GM19452 (cell line): Measurements from ENCODE around the gene GLCCI1.
"Not testable (repeated sequence)": the region's sequence is repeated elsewhere in the genome, so short reads cannot be mapped to it uniquely, and the experiment has no call there.

Experiments used
- ATAC-seq: cut with Tn5 transposase; IDR thresholded peaks from one replicate; pipeline ENCODE4 v1.9.1; 2021; ENCODE audit not compliant: unreplicated experiment

Gene GLCCI1

DNA sequence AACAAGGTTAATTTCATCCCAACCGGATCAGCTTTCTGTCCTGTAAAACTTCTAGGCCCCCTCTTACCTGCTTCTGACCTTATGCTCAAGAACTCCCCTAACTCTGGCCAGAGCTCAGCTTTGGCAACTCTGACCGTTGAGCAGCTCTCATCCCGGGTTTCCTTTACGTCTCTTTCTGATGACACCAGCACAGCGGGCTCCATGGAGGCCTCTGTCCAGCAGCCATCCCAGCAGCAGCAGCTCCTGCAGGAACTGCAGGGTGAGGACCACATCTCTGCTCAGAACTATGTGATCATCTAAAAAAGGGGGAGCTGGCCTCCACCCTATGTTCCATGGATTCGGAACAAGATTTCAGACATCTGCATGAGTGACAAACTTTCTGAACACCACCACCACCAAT, 117.6 kb downstream of the GLCCI1 start:
- ATAC-seq = no peak

DNA sequence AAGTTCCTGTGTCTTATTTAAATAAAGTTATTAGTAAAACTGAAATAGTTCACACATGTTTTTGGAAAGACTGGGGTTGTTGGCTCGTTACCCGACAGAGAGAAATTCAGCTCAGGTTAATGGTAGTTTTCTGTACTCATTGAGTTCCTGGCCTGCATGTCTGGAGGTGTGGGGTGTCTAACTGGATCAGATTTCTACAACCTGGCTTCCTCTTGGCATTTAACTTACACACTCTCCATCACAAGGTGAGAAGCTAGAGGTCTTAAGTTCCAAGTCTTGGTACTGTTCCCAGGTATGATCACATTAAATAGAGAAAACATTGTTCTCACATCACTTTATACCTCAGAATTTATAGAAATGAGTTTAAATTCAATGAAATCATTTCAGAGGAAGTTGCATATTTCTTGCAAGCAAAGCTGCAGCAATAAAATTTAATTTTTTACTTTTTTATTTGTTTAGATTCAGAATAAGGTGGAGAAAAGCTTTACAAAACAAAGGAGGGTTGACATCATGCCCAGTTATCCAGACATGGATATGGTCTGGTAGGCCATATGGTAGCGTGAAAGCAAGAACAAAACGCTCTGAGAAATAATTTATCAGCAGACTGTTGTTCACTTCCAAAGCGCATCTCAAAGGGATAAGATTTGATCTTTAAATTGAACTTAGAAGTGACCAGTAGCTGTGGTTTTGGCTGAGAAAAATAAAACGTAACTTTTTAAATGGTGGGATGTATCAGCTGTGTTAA, 120.6 kb downstream of the GLCCI1 start:
- ATAC-seq = no peak

DNA sequence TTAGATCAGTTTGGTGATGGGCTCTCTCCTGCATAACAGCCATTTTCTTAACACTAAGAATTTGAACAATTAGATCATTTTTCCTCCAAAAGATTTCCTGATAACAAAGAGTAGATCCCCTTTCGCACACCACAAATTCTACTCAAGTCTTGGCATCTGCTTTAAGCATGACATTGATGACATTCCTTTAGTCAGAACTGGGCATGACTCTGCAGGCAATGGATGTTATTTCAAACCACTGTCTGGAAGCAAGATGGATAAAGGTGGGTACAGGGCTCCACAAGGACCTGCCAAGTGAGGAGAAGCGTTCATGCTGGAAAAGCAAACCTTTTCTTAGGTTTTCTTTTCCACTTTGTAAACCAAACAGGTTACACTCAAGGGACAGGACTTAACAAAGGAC, 123.5 kb downstream of the GLCCI1 start:
- no peak for ATAC-seq

DNA sequence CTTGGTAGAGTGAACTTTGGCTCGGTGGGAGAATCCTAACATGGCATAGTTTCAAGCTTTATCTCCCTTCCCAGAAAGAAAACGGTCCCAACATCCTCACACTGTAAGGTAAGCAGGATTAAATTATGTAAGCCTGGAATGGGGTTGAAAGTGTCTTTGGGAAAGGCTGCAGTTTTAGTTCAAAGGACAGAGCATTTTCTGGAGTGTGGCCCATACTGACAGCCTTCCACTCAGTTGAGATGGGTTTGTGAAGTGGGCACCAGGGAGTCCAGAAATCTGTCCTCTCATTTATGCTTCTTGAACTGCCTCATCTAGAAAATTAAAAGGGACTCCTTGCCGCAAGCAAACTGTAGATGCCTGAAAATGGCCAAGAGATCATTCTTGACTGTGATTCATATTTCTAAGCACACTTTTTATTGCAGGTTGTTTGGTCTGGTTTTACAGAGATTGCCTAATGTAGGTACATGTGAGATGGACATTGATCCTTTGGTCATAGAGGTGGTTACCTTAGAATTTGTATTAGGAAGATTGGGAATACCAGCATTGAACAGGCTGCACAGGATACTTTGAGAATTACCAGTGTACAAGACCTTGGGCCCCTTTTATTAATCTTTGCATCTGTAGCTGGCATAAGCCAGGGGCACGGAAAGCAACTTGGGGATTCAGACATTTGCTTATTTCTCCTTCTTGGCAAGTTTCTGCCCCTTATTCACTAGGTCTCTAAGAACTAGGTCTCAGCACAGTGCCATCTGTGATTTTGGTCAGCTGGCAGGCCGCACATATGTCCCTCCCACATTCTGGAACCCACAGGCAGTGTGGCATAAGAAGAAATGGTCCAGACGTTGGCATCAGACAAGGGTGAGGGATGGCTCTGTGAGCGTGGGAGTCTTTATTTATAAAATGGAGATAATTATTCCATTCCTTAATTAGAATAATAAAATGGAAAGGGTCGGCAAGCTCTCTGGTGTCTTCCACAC, 125.9 kb downstream of the GLCCI1 start:
- ATAC-seq = no peak

DNA sequence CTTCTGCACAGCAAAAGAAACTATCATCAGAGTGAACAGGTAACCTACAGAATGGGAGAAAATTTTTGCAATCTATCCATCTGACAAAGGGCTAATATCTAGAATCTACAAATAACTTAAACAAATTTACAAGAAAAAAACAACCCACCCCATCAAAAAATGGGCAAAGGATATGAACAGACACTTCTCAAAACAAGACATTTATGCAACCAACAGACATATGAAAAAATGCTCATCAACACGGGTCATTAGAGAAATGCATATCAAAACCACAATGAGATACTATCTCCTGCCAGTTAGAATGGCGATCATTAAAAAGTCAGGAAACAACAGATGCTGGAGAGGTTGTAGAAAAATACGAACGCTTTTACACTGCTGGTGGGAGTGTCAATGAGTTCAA, 132.7 kb downstream of the GLCCI1 start:
- ATAC-seq = not testable (repeated sequence)

DNA sequence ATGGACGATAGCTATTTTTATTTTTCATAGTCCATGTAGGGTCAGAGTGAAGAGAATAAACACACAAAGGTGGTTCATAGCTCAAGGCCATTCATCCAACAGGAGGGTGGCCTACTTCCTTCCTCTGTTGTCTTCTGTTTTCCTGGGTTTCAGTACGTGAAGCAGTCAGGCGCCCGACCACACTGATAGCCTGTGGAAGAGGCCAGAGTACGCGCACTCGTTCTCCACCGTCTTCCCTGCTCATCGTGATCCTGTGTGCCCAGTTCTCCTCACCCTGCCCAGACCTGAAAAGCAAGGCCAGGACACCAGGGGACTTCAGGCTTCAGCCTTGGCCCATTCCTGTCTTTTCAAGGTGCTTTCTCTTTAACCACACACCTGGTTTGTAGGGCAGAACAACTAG, 134.7 kb downstream of the GLCCI1 start:
- ATAC-seq = no peak

DNA sequence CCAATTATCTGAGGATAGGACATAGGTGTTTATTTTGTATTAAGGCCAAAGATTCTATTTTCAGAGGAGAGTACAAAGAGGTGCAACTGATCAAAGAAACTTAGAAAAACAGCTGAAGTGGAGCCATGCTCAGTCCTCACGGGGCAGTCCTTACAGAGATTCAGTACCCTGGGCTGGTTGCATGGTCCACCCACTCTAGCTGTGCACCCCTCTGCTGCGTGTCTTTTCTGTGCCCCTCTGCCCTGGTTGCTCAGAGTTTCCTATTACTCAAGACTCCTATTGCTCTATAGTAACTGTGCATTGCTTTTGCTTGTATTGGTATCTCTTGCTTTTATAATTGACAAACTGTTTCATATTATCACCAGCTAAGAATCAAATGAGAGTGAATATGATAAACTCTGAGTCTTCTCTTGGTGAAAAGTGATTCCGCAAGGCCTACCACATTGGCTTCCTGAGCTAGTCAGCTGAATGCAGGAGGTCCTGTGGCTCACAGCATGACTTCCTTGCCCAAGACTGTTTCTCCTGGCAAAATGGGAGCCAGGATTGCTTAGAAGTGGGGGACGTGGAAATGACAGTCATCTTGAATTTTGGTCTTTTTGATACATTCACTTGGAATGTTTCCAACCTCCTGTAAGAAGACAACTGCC, 137.0 kb downstream of the GLCCI1 start:
- ATAC-seq = no peak

DNA sequence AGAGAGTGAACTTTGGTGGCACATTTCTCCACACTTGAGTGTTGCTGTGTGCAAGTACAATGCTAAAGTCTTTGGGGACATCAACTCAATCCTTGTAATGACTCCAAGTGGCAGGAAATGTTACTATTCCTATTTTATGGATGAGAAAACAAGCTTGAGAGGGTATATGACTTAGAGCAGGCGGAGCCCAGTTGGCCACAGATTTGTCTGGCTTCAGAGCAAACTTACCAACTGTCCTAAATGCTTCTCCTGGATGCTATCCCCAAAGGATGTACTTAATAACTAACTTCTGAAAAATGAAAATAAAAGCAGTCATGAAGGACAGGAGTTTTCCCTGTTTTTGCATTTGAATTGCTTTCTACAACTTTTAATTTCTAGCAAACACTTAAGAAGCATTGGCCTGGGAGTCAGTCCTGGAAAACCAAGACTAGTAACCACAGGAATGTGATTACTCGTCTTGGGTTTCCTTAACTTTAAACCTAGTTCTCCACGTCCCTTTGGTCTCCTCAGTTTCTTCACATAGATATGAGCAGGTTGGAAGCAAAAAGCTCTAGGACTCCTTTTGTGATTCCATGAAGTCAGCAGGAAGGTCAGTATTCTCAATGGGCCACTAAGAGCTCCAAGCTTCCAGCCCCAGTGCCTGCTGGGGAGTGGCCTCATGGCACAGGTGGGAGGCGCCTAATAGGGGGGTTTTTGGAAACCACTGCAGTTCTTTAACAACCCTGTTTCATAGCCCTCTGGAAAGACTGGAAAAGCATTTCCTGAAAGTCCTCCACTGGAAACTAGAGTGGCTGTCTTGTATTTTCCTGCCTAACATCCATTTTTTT, 140.8 kb downstream of the GLCCI1 start:
- no peak for ATAC-seq

DNA sequence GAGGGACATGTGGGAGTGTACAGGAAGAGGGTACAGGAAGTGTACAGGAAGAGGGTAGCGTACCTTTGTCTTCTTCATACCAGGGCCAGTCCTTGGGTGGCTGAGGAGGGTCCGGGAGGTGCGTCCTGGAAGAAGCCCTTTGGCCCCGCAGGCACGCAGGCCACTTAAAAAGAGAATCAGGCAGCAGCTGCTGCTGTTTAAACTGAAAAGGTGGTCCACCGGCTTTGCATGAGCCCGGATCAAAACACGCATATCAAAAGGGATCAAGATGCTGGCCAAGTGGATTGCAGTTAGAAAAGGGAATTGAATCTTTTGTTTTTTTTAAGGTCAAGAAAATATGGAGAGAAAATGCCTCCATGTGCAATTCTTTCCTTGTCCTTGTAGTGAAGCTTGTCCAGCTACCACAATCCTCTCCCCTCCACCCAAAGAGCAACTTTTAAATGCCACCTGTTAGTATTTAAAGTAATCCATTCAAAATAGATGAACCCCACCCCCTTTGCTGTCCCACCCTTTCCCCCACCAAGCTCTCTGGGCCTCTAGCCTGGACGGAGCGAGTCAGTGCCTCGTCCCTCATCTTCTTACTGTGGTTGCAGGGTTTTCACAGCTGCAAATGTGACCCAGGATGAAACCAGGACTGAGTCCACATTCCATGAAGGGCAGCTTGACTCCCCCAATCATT, 142.8 kb downstream of the GLCCI1 start:
- ATAC-seq = no peak

DNA sequence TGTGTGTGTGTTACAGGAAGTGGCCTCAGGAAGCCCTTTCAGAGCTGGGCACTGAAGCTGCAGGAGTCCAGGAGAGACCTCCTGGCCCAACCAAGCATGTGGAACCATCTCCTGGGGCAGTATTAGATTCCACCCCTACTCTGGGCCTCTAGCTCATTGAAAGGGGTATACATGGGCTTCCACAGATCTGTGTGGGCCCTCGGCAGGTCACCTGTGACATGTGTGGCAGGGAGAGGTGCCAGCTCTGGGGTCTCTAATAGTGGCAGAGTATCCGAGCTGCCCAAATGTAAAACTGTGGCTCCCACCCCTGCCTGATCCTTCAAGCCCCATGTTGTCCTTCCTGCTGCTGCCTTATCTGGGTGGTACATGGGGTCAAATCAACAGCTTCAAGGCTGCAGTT, 144.1 kb downstream of the GLCCI1 start:
- no peak for ATAC-seq

DNA sequence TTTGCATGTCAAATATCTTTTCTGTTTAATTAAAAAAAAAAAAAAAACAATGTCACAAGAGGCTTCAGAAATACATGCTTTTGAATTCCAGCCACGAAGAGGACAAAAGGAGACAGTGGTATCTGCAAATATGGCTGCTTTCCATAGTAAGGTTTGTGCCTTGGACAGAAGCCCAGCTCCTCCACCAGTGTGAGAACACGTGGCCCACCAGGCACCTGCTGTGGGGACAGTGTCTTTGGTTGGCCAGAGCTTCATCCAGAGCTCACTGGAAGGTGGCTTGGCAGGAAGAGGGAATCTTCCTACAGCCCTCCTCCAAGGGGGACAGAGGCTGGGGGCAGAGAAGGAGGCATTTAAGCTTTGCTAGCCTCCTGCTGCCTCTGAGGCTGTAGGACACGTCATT, 144.6 kb downstream of the GLCCI1 start:
- no peak for ATAC-seq

DNA sequence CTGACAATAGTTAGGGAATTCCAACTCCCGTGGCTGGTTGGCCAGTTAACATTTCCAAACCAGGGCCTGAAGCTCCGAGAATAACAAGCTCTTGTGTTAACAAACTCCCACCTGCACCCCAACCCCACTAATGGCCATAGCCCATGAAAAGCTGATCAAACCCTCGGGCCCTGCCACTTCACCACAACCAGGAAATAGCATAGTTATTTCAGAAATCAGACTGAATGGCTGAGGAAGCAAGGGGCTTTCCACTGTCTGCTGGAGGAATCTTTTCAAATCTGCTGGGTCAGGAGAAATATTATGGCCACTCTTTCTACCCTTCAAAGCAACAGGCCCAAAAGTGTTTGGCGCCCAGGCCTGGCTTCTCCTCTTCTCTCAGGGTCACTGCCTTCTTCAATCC, 145.6 kb downstream of the GLCCI1 start:
- peak; percentile 38 for ATAC-seq

DNA sequence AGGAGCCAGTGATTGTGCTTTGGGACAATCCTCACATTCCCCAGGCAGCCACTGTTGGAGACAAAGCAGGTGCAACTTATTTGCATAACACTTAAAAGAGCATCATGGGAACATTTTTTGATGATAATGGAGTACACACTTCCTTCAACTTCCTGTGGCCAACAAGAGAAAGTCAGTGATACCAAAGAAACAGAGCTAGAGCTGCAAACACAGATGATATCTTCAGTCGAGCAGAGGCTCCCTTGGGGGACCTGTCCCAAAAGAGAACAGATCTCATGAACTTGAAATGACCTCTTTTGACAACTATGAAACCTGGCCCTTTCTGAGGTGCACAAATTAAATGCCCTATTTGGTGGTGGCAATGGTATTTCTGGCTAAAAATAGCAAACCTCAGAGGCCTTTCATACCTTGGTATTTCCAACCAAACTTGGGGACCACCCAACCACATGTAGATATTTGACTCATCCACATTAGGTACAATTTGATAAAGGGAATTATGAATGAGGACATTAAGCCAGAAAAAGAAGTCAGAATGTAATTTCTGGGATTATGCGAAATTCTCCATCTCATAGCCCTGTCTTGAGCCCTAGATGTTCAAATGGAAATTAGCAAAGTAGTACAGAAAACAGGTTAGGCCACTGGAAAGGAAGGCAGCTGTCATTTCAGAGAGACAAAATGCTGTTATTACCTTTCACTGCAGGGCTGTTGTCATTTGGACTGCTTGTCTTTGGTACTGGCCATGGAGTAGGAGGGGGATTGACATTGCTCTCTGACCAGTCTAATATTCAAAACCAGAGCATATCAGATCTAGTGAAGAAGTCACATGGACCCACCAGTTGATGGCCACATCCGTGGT, 147.2 kb downstream of the GLCCI1 start:
- peak; percentile 89 for ATAC-seq

DNA sequence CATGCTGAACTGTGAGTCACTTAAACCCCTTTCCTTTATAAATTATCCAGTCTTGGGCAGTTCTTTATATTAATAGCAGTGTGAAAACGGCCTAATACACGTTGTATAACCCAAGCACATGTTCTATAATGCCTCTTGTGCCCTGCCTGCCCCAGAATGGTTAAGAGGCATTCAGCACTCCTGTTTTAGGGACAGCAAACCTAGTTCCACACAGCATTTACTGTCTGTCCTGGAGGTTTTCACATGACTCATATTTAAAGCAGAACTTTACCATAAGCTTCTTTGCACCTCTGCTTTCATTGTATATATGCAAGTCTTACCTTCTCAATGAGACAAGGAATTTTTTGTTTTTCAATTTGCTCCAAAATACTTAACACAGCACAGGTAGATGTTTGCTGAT, 148.6 kb downstream of the GLCCI1 start:
- ATAC-seq = no peak

DNA sequence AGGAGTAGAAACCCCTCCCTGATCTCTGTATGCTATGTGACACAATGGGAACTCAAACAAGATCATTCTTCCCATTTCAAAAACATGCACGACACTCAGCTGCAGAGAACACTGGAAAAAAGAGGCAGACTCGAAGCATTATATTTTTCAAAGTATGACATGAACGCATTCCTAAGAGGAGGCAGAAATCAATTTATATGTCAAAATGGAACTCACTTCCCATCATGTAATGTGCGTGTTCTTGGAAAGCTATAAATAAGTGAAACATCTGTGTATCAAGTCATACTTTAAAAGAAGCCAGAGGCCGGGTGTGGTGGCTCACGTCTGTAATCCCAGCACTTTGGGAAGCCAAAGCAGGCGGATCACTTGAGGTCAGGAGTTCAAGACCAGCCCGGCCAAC, 150.7 kb downstream of the GLCCI1 start:
- ATAC-seq = no peak

DNA sequence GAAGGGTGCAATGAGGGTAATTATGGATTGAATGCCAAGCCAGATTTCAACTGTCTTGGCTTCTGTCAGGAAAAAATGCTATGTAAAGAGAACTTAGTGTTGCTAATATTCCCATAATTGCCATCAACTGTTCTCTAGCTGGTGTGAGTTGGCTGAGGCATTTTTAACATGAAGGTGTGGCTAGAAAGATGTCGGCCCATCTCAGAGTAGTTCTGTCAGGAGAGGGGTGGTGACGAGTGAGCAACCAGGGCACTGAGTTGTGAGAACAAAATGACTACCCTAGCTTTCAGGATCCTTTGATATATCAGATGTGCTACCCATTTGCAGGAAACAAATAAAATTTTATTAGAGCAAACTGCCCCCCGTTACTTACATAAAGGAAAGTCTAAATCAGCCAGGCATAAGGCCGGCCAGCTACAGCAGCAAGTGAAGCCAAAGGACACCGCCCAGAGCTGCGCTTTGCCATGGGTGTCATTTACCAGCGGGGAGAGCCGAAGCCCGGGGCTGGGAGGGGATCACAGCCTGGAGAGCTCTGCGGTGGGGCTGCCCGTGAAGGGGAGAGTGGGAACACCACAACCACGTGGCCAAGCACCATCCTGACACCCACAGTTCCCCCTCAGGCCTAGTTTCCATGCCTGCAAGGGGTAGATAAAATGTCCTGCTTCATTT, 151.9 kb downstream of the GLCCI1 start:
- no peak for ATAC-seq

DNA sequence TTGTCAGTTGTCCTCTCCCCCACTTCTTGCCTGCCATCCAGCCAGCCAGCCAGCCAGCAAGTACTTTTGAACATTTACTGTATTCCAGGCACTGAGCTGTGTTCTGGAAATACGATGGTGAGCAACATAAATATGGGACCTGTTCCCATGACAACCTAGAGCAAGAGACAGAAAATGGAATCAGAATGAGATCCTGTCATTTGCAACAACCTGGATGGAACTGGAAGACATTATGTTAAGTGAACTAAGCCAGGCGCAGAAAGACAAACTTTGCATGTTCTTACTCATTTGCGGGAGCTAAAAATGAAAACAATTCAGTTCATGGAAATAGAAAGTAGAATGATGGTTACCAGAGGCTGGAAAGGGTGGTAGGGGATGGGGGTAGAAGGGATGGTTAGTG, 152.6 kb downstream of the GLCCI1 start:
- no peak for ATAC-seq

DNA sequence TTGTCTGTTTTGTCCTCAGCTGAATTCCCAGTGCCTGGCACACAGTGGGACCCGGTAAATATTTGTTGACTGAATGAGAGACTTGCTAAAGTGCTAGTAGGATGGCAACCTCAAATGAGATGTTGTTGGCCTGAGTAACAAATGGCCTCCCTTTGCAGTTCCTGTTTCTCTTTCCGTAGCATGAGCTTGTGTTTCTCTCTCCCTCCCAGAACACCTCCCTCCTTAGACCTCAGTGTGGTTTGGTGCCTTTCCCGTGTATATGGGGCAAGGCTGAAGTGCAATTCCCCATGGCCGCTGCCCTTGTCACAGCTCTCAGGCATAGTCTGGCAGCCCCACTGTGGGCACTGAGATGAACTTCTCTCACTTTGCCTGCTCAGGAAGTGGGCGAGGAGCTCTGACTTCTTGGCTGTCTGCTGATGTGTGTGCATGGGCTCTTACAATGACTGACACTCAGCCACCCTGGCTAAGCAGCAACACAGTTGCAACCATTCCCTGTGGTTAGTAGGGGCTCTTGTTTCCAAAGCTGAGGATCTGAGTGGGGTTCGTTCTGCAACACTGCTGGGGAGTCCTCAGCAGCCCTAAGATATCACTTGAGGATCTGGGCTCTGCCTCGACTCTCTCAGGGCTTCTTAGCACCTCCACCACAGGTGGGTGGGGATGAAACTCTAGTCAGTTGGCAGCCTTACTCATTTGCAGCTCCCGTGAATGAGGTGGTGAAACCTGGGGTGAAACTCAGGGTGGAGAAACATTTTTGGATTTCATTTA, 157.3 kb downstream of the GLCCI1 start:
- peak; percentile 71 for ATAC-seq
